ENCODE measurements around the gene DAAM2. TPM values are rescaled to one million over a fixed set of nuclear protein-coding genes. Genes with fewer than 3 reads are reported as not detected.
A peak's percentile ranks its signal among the peaks of the same experiment; 100 is the strongest.

Gene DAAM2
- total RNA-seq, 4 donors from 2014 or later = 25.9 to 84.0 (median 48.5) TPM

- peaks cover 10 to 14% of the 10 kb centered on the region in 2 donors for H3K4me1 ChIP-seq
- no peaks in the 10 kb centered on the region for H3K9me3 ChIP-seq
- ATAC-seq (peak in 1 of 2 donors; percentile 40), DNase-seq (peak in 1 of 2 donors; percentile 38)
- intact Hi-C loops (cut with DNase I; ENCODE audit: low total_unique reads) (loop anchor here (1.0 kb wide), 1 partner anchor 83 kb away; no protein-coding TSS in a partner anchor), in situ Hi-C loops (cut with MboI; ENCODE audit: low sequenced_read_pairs in 4 of 4) (no loop called here)
- TF ChIP-seq CTCF (IDR thresholded peaks at IDR 0.05 in 4 of 5, conservative IDR thresholded peaks at IDR 0.05 in 1 of 5) = no peak
- no peak for TF ChIP-seq POLR2A (IDR thresholded peaks at IDR 0.05)
- H3K36me3 ChIP-seq = no peaks in the 10 kb centered on the region
- H3K27ac ChIP-seq = no peak overlapping the region
- H3K27me3 ChIP-seq = no peaks in the 10 kb centered on the region
- H3K4me3 ChIP-seq = no peak overlapping the region
These were observed 150.9 kb downstream of the DAAM2 start for GRCh38 chr6:39942903-39943580.

DNA sequence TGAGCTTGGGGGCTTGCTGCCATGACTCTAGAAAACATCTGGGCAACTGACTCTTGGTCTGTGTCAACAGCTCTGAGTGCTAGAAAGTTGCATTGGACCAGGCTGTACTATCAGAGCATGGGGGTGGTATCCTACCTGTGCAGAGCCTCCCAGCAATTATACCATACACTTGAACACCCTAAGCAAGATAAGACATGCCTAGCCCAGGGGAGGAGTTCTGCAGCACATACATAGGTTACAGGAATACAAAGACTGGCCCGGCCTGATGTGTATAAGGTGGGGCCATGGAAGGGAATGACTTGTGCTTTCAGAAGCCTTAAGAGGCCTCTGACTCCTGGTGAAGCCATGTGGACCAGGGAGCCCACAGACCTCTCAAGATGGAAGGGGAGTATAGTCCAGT lies 153.4 kb downstream of the DAAM2 start:
- H3K36me3 ChIP-seq = no peaks in the 10 kb centered on the region
- H3K4me3 ChIP-seq = no peak overlapping the region
- ATAC-seq (no peak), DNase-seq (no peak)
- H3K27me3 ChIP-seq = no peaks in the 10 kb centered on the region
- H3K9me3 ChIP-seq = no peaks in the 10 kb centered on the region
- H3K27ac ChIP-seq = no peak overlapping the region
- intact Hi-C loops (cut with DNase I; ENCODE audit: low total_unique reads) (no loop called here), in situ Hi-C loops (cut with MboI; ENCODE audit: low sequenced_read_pairs in 4 of 4) (no loop called here)
- TF ChIP-seq POLR2A (IDR thresholded peaks at IDR 0.05) = no peak
- TF ChIP-seq CTCF (IDR thresholded peaks at IDR 0.05 in 4 of 5, conservative IDR thresholded peaks at IDR 0.05 in 1 of 5) = no peak
- H3K4me1 ChIP-seq = no peaks in the 10 kb centered on the region

GRCh38 chr6:39947611-39948068 lies 155.5 kb downstream of the DAAM2 start:
- intact Hi-C loops (cut with DNase I; ENCODE audit: low total_unique reads) = no loop called here
- in situ Hi-C loops (cut with MboI; ENCODE audit: low sequenced_read_pairs in 4 of 4) = no loop called here
- Histone ChIP-seq H3K27me3 (no peaks in the 10 kb centered on the region), H3K9me3 (no peaks in the 10 kb centered on the region), H3K27ac (no peak overlapping the region), H3K4me3 (no peak overlapping the region), H3K4me1 (peaks cover 0 to 18% of the 10 kb centered on the region in 2 donors), H3K36me3 (no peaks in the 10 kb centered on the region)
- no peak for ATAC-seq
- TF ChIP-seq CTCF (IDR thresholded peaks at IDR 0.05 in 4 of 5, conservative IDR thresholded peaks at IDR 0.05 in 1 of 5) (no peak), POLR2A (IDR thresholded peaks at IDR 0.05) (no peak)
- no peak for DNase-seq

DNA sequence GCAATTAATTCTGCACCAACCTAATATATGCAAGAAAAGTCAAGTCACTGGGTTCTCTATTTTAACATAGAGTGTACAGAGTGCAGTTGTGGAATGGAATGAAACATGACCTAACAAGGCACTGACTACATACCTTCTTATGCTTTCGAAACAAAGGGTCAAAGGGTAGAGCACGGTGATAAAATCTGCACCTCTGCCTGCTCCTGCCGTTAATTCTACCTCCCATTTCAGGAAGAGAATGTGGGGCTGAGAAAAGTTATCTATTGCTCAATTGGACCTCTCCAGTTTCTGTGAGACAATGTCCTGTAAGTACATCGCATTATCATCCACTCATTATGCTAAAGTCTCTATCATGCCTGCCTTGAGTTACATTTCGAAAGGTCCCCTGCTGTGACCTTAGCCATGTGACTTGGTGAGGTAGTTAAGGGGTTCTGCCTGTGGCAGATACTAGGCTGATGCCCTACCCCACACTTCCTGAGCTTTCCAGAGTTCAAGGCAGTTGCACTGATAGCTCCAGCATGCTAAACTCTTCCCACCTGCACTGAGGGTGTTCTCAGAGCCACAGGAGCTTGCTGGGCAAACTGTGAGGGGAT lies 156.1 kb downstream of the DAAM2 start:
- no peak for DNase-seq
- Histone ChIP-seq H3K27me3 (no peaks in the 10 kb centered on the region), H3K4me3 (no peak overlapping the region), H3K36me3 (no peaks in the 10 kb centered on the region), H3K27ac (no peak overlapping the region), H3K9me3 (no peaks in the 10 kb centered on the region), H3K4me1 (peaks cover 0 to 22% of the 10 kb centered on the region in 2 donors)
- in situ Hi-C loops (cut with MboI; ENCODE audit: low sequenced_read_pairs in 4 of 4) = no loop called here
- intact Hi-C loops (cut with DNase I; ENCODE audit: low total_unique reads) = no loop called here
- no peak for ATAC-seq
- no peak for TF ChIP-seq POLR2A (IDR thresholded peaks at IDR 0.05)
- no peak for TF ChIP-seq CTCF (IDR thresholded peaks at IDR 0.05 in 4 of 5, conservative IDR thresholded peaks at IDR 0.05 in 1 of 5)

All from gastrocnemius medialis (tissue), 4 donors.